Activated CD8-positive, alpha-beta memory T cell treated with anti-CD3 and anti-CD28 coated beads for 1 hour (primary cell): ENCODE results near the gene CLEC6A.
"Not testable (repeated sequence)": the region's sequence is repeated elsewhere in the genome, so short reads cannot be mapped to it uniquely, and the experiment has no call there.

Experiments
- DNase-seq, 2 donors: peaks; one replicate each; pipeline ENCODE4 v3.0.0-alpha.2; 2020; ENCODE audit warnings: low read depth in 1 of 2; ENCODE audit errors: extremely low read depth in 1 of 2

Gene CLEC6A

GRCh38 chr12:8455727-8456360 lies at the start of gene CLEC6A:
TSS of gene CLEC6A (plus strand) at chr12:8455962. CDS start at chr12:8456112, 150 bp downstream.
- DNase-seq = no peak

GRCh38 chr12:8419576-8419975 lies 36.2 kb upstream of the CLEC6A start:
- not testable (repeated sequence) for DNase-seq

- no peak for DNase-seq
Measured at GRCh38 chr12:8420506-8420905, 35.3 kb upstream of the CLEC6A start.

- not testable (repeated sequence) for DNase-seq
Measured at GRCh38 chr12:8444536-8445278, 11.1 kb upstream of the CLEC6A start.

- no peak for DNase-seq
Measured at GRCh38 chr12:8445731-8446130, 10.0 kb upstream of the CLEC6A start.

- DNase-seq = no peak
Measured at GRCh38 chr12:8446642-8447547, 8.9 kb upstream of the CLEC6A start.

- no peak for DNase-seq
Measured at GRCh38 chr12:8449355-8449859, 6.4 kb upstream of the CLEC6A start.

GRCh38 chr12:8452036-8452435 lies 3.7 kb upstream of the CLEC6A start:
- DNase-seq = no peak

- DNase-seq = no peak
Measured at GRCh38 chr12:8453021-8453513, 2.7 kb upstream of the CLEC6A start.

- DNase-seq = no peak
Measured at GRCh38 chr12:8453796-8454195, 2.0 kb upstream of the CLEC6A start.

- DNase-seq = no peak
Measured at GRCh38 chr12:8455271-8455670, 491 bp upstream of the CLEC6A start.

- no peak for DNase-seq
Measured at GRCh38 chr12:8461426-8461825, 5.7 kb downstream of the CLEC6A start.

- DNase-seq = no peak
Measured at GRCh38 chr12:8465301-8465996, 9.7 kb downstream of the CLEC6A start.

GRCh38 chr12:8466241-8466640 lies 10.5 kb downstream of the CLEC6A start:
- no peak for DNase-seq

GRCh38 chr12:8471090-8471489 lies 15.3 kb downstream of the CLEC6A start:
- no peak for DNase-seq

- no peak for DNase-seq
Measured at GRCh38 chr12:8475508-8476203, 19.9 kb downstream of the CLEC6A start.

GRCh38 chr12:8482571-8483061 lies 26.9 kb downstream of the CLEC6A start:
- DNase-seq = no peak

GRCh38 chr12:8483079-8483478 lies 27.3 kb downstream of the CLEC6A start:
- no peak for DNase-seq

- DNase-seq = no peak
Measured at GRCh38 chr12:8491646-8492530, 36.1 kb downstream of the CLEC6A start.
